Measurements from ENCODE around the gene SF1. TPM values are rescaled to one million over a fixed set of nuclear protein-coding genes. Genes with fewer than 3 reads are reported as not detected.

Gene SF1
- total and polyA plus RNA-seq, 4 donors = 76.2 to 213 (median 147) TPM

DNA sequence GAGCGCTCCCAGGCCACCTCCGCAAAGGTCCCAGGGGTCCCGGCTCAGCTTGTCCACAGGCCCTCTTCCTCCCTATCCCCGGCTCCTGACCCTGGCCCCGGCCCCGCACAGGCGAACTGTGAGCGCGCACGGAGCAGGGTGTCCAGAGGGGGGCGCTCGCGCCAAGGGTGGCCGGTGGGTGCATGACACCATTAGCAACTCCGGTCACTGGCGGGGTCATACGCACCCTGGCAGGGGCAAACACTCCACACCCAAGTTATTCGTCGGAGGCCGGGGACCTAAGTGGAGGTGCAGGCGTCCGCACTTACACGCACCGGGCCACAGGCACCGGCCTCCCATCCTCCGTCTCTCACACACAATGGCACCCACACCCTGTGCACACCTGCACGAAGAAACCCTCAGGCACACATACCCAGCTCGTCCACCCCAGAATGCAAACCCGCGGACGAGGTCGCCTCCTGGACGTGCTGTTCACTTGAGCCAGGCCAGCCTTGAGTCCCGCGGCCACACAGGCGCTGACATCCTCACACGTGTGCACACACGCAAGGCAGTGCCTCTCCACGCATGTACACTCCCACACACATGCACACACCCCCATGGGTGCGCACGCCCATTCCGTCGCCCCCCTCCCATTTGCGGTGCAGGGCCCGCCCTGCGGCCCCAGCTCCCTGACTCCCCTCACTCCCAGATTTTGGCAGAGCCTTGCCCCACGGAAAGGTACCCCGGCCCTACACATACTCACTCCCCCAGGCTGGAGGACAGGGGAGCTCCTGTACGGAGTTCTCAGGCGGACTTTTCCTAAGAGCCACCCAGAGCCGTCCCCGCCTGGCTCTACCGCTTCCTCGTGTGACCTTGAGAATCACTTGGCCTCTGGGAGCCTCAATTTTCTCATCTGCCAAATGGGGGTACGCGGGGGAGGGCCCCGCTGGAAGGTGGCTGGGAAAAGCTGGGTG is 34.5 kb downstream of the SF1 start, which contains the start of gene RASGRP2:
RASGRP2 (minus strand) TSS at position 552 of the 953 bp plus-strand sequence. CDS start 1,276 bp downstream, outside the sequence.
- TF ChIP-seq, protein P1, sequence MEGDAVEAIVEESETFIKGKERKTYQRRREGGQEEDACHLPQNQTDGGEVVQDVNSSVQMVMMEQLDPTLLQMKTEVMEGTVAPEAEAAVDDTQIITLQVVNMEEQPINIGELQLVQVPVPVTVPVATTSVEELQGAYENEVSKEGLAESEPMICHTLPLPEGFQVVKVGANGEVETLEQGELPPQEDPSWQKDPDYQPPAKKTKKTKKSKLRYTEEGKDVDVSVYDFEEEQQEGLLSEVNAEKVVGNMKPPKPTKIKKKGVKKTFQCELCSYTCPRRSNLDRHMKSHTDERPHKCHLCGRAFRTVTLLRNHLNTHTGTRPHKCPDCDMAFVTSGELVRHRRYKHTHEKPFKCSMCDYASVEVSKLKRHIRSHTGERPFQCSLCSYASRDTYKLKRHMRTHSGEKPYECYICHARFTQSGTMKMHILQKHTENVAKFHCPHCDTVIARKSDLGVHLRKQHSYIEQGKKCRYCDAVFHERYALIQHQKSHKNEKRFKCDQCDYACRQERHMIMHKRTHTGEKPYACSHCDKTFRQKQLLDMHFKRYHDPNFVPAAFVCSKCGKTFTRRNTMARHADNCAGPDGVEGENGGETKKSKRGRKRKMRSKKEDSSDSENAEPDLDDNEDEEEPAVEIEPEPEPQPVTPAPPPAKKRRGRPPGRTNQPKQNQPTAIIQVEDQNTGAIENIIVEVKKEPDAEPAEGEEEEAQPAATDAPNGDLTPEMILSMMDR (IDR thresholded peaks at IDR 0.05; ENCODE audit: control extremely low read depth, extremely low read depth) = peak; percentile 57
- WGBS, 2 donors = 1% methylated on average over 43 to 57 of the region's 57 CpGs
- H3K27me3 ChIP-seq (ENCODE audit: control insufficient read depth in 3 of 3, insufficient read depth in 3 of 3, low read length in 2 of 3) = peaks cover 0 to 58% (median 29%) of the 10 kb centered on the region in 3 donors
- H3K36me3 ChIP-seq (ENCODE audit: control insufficient read depth in 4 of 4, insufficient read depth in 4 of 4, low read length in 4 of 4) = peaks cover 0 to 5% (median 0%) of the 10 kb centered on the region in 4 donors
- peak in 1 of 3 donors; percentile 19 for DNase-seq
- H3K9me3 ChIP-seq (ENCODE audit: control insufficient read depth in 4 of 4, insufficient read depth in 3 of 4, low read length in 3 of 4) = no peaks in the 10 kb centered on the region
- peak within 1 kb of the TSS; percentile 44 for H3K4me3 ChIP-seq
- peak within 1 kb of the TSS; percentile 86 to 91 for H3K27ac ChIP-seq (ENCODE audit: low read depth in 1 of 2, low read length in 1 of 2)
- H3K4me1 ChIP-seq (ENCODE audit: control insufficient read depth in 5 of 5, insufficient read depth in 5 of 5, low read length in 5 of 5) = peaks cover 0 to 31% (median 10%) of the 10 kb centered on the region in 5 donors
- H3K9ac ChIP-seq (ENCODE audit: insufficient read depth in 1 of 2, low read length in 2 of 2) = no peak within 1 kb of the TSS
- ATAC-seq (ENCODE audit: insufficient read depth, low FRiP score) = peak; percentile 41

DNA sequence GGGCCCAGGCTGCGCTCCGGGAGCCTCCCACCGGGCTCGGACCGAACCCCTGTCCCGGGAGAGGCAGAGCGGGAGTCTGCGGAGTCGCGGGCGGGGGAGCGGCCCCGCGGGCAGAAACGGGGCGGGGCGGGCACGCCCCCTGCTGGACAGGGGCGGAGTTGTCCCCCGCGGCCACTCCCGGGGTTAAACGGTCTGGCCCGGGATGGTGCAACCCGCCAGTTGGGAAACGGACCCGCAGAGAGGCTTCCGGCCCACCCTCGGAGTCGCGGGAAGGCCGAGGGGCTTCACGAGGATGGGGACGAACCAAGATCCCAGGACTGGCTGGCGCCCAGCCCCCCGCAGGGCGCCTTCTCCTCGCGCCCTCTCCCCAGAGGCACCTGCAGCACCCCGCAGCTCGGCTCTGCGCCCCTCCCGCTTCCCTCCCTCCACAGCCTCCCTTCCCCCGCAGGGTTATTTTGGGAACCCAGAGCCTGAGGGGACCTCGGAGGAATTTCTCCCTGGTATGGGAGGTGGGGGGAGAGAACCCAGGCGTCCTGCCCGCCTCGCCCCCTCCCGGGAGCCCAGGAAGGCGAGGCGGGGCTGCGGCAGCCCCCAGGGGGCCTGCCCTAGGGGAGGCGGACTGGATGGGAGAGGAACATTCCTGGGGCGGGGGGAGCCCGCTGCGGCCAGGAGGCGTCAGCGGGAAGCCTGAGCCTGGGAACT is 35.3 kb downstream of the SF1 start:
- peaks cover 0 to 31% (median 10%) of the 10 kb centered on the region in 5 donors for H3K4me1 ChIP-seq (ENCODE audit: control insufficient read depth in 5 of 5, insufficient read depth in 5 of 5, low read length in 5 of 5)
- TF ChIP-seq, protein P1 (IDR thresholded peaks at IDR 0.05; ENCODE audit: control extremely low read depth, extremely low read depth) = peak; percentile 34
- ATAC-seq (ENCODE audit: insufficient read depth, low FRiP score) (peak; percentile 50), DNase-seq (peak; percentile 34 to 53 (median 42))
- WGBS, 2 donors = 0 to 1% methylated on average over 36 to 58 of the region's 58 CpGs
- peaks cover 0 to 58% (median 29%) of the 10 kb centered on the region in 3 donors for H3K27me3 ChIP-seq (ENCODE audit: control insufficient read depth in 3 of 3, insufficient read depth in 3 of 3, low read length in 2 of 3)
- peak overlapping the region; percentile 71 to 84 for H3K27ac ChIP-seq (ENCODE audit: low read depth in 1 of 2, low read length in 1 of 2)
- H3K9me3 ChIP-seq (ENCODE audit: control insufficient read depth in 4 of 4, insufficient read depth in 3 of 4, low read length in 3 of 4) = no peaks in the 10 kb centered on the region
- no peak overlapping the region for H3K9ac ChIP-seq (ENCODE audit: insufficient read depth in 1 of 2, low read length in 2 of 2)
- H3K4me3 ChIP-seq = peak overlapping the region; percentile 51
- H3K36me3 ChIP-seq (ENCODE audit: control insufficient read depth in 4 of 4, insufficient read depth in 4 of 4, low read length in 4 of 4) = peaks cover 0 to 5% (median 0%) of the 10 kb centered on the region in 4 donors

DNA sequence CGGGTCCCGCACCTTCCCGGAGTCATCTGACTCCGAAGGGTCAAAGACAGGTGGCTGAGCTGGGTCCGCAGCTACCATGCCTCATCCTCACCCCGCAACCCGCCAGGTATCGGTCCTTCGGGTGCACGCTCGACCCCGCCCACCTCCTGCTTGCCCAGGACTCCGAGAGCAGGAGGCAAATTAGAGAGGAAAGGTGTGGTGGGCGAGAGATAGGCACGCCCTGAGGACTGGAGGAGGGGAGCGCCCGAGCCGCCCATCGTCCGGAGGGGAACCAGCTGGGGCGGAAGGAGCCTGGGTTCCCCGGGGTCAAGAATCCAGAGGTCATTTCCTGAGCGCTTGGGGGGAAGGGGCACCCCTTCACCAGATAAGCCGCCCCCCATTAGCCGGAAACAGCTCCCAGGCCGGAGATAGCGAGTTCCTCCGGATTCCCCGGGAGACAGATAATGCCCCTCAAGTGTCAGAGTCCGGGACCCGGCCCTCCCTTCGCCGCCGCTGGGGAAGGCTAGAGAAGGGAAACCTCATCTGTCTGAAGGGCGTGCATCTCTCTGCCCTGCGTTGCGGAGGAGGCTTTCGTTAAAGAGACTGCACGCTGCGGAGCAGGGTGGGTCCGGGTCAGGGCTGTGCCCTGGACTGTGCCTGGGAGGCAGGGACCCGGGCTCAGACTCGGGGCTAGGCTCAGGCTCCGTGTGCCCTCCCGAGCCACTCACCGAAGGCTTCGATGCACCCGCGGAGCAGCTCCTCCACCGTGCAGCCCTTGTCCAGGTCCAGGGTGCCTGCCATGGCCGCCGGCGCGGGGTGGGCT is 36.1 kb downstream of the SF1 start:
- Histone ChIP-seq H3K27me3 (ENCODE audit: control insufficient read depth in 3 of 3, insufficient read depth in 3 of 3, low read length in 2 of 3) (peaks cover 0 to 58% (median 29%) of the 10 kb centered on the region in 3 donors), H3K36me3 (ENCODE audit: control insufficient read depth in 4 of 4, insufficient read depth in 4 of 4, low read length in 4 of 4) (peaks cover 0 to 5% (median 0%) of the 10 kb centered on the region in 4 donors), H3K4me1 (ENCODE audit: control insufficient read depth in 5 of 5, insufficient read depth in 5 of 5, low read length in 5 of 5) (peaks cover 0 to 31% (median 10%) of the 10 kb centered on the region in 5 donors), H3K9me3 (ENCODE audit: control insufficient read depth in 4 of 4, insufficient read depth in 3 of 4, low read length in 3 of 4) (no peaks in the 10 kb centered on the region), H3K27ac (ENCODE audit: low read depth in 1 of 2, low read length in 1 of 2) (peak overlapping the region in 1 of 2 donors; percentile 73), H3K9ac (ENCODE audit: insufficient read depth in 1 of 2, low read length in 2 of 2) (no peak overlapping the region), H3K4me3 (peak overlapping the region; percentile 51)
- 9 to 10% methylated on average over 53 to 54 of the region's 54 CpGs for WGBS, 2 donors
- no peak for DNase-seq
- no peak for ATAC-seq (ENCODE audit: insufficient read depth, low FRiP score)
- TF ChIP-seq, protein P1 (IDR thresholded peaks at IDR 0.05; ENCODE audit: control extremely low read depth, extremely low read depth) = no peak
